IMR-90 (cell line): ENCODE results near the gene GRIN2D. TPM values are rescaled to one million over a fixed set of nuclear protein-coding genes. Genes with fewer than 3 reads are reported as not detected.

Experiments used
- ATAC-seq: fragments of 200-7000 bp; cut with Tn5 transposase; 2 replicates; pipeline ENCODE4 v1.9.1; 2020; ENCODE audit warnings: low read depth, mild to moderate bottlenecking, moderate library complexity
- BruUV-seq: library from RNA; stranded (reverse); fragments of 400-500 nt; replicated peaks from 2 replicates; lab custom pipeline; 2021; lab: Mats Ljungman, UMichigan
- CTCF ChIA-PET: fragments of 300-600 bp; formaldehyde crosslinking; extraction: SDS; loops from one replicate; lab custom pipeline; 2021; ENCODE audit warnings: antibody characterized with exemption; lab: Yijun Ruan, JAX
- POLR2A ChIA-PET: fragments of 300-600 bp; sonication (Branson Sonifier 250); formaldehyde crosslinking; loops from one replicate; lab custom pipeline; 2022; ENCODE audit warnings: antibody characterized with exemption; ENCODE audit not compliant: unreplicated experiment; lab: Charles Lee
- DNase-seq: peaks from one replicate; pipeline ENCODE4 v3.0.0; 2013
- H2AFZ ChIP-seq: replicated peaks from 2 replicates; pipeline ENCODE3; 2013; ENCODE audit warnings: low read length, mild to moderate bottlenecking; ENCODE audit not compliant: poor library complexity
- H2AK5ac ChIP-seq: 2 replicates; pipeline ENCODE4 v1.6.1; 2013; ENCODE audit warnings: low read depth, low read length, inconsistent platforms
- H2AK9ac ChIP-seq: replicated peaks from 2 replicates; pipeline ENCODE3; 2013; ENCODE audit warnings: mild to moderate bottlenecking, low read depth, low read length, moderate library complexity; ENCODE audit not compliant: poor library complexity
- H2BK120ac ChIP-seq: 2 replicates; pipeline ENCODE4 v1.6.1; 2013; ENCODE audit warnings: low read depth, low read length, inconsistent platforms
- H2BK15ac ChIP-seq: 3 replicates; pipeline ENCODE4 v1.6.1; 2013; ENCODE audit warnings: low read depth, low read length, inconsistent platforms
- H2BK20ac ChIP-seq: 2 replicates; pipeline ENCODE4 v1.6.1; 2013; ENCODE audit warnings: low read depth, mild to moderate bottlenecking, inconsistent platforms, low read length, moderate library complexity
- H2BK5ac ChIP-seq: 2 replicates; pipeline ENCODE4 v1.6.1; 2013; ENCODE audit warnings: mild to moderate bottlenecking, low read depth, low read length, inconsistent platforms; ENCODE audit not compliant: poor library complexity, severe bottlenecking
- H3K14ac ChIP-seq: replicated peaks from 2 replicates; pipeline ENCODE4 v1.6.1; 2013; ENCODE audit warnings: low read depth, low read length, inconsistent platforms
- H3K18ac ChIP-seq: 2 replicates; pipeline ENCODE4 v1.6.1; 2013; ENCODE audit warnings: low read depth, low read length, control low read depth
- H3K23ac ChIP-seq: 2 replicates; pipeline ENCODE4 v1.6.1; 2013; ENCODE audit warnings: low read depth, low read length, inconsistent platforms
- H3K27ac ChIP-seq: 2 replicates; pipeline ENCODE4 v1.5.1; 2013; ENCODE audit warnings: mild to moderate bottlenecking, control low read depth, low read length; ENCODE audit not compliant: insufficient read depth
- H3K27me3 ChIP-seq: 2 replicates; pipeline ENCODE4 v1.6.1; 2013; ENCODE audit warnings: low read length; ENCODE audit not compliant: control insufficient read depth, insufficient read depth
- H3K36me3 ChIP-seq: 2 replicates; pipeline ENCODE4 v1.6.1; 2013; ENCODE audit warnings: low read length, mixed read lengths; ENCODE audit not compliant: control insufficient read depth, insufficient read depth
- H3K4ac ChIP-seq: 2 replicates; pipeline ENCODE4 v1.6.1; 2013; ENCODE audit warnings: low read depth, low read length, inconsistent platforms
- H3K4me1 ChIP-seq: 2 replicates; pipeline ENCODE4 v1.6.1; 2013; ENCODE audit warnings: low read length, mixed read lengths; ENCODE audit not compliant: control insufficient read depth, insufficient read depth
- H3K4me2 ChIP-seq: 2 replicates; pipeline ENCODE4 v1.6.1; 2013; ENCODE audit warnings: low read depth, mild to moderate bottlenecking, control low read depth, low read length, moderate library complexity
- H3K4me3 ChIP-seq: 2 replicates; pipeline ENCODE4 v1.5.1; 2013; ENCODE audit warnings: low read depth, mild to moderate bottlenecking, control low read depth, low read length, moderate library complexity; ENCODE audit not compliant: insufficient read depth
- H3K56ac ChIP-seq: 2 replicates; pipeline ENCODE4 v1.6.1; 2013; ENCODE audit warnings: low read length, inconsistent platforms; ENCODE audit not compliant: insufficient read depth; ENCODE audit errors: extremely low read depth
- H3K79me1 ChIP-seq, 2 experiments: 2 replicates each; pipeline ENCODE4 v1.6.1; 2013; ENCODE audit warnings: low read length in 2 of 2, inconsistent platforms in 1 of 2, low read depth in 1 of 2
- H3K9ac ChIP-seq: 2 replicates; pipeline ENCODE4 v1.6.1; 2013; ENCODE audit warnings: low read depth, low read length, control low read depth
- H3K9me1 ChIP-seq: 2 replicates; pipeline ENCODE4 v1.6.1; 2013; ENCODE audit warnings: low read length, inconsistent platforms; ENCODE audit not compliant: insufficient read depth
- H3K9me3 ChIP-seq: 2 replicates; pipeline ENCODE4 v1.6.1; 2013; ENCODE audit warnings: low read length; ENCODE audit not compliant: control insufficient read depth, insufficient read depth
- H4K20me1 ChIP-seq: 2 replicates; pipeline ENCODE4 v1.6.1; 2013; ENCODE audit warnings: low read length, inconsistent platforms; ENCODE audit not compliant: insufficient read depth
- H4K5ac ChIP-seq: 2 replicates; pipeline ENCODE4 v1.6.1; 2013; ENCODE audit warnings: mild to moderate bottlenecking, low read depth, low read length, control low read depth
- H4K8ac ChIP-seq, 2 experiments: 2 replicates each; pipeline ENCODE4 v1.6.1; 2013; ENCODE audit warnings: low read depth in 2 of 2, low read length in 2 of 2, control low read depth in 1 of 2, inconsistent platforms in 1 of 2
- H4K91ac ChIP-seq: 2 replicates; pipeline ENCODE4 v1.6.1; 2013; ENCODE audit warnings: low read depth, low read length, inconsistent platforms; ENCODE audit not compliant: insufficient read depth
- CHD1 ChIP-seq: IDR thresholded peaks from 2 replicates; pipeline ENCODE4 v1.6.1; 2012; ENCODE audit warnings: low read depth, low read length, improper control_type of control experiment
- MAZ ChIP-seq: IDR thresholded peaks from 2 replicates; pipeline ENCODE4 v1.6.1; 2012; ENCODE audit warnings: low read depth, mild to moderate bottlenecking, low read length, improper control_type of control experiment, moderate library complexity, borderline replicate concordance
- NFE2L2 ChIP-seq: fragments of 150-350 bp; IDR thresholded peaks from 2 replicates; pipeline ENCODE4 v1.6.1; 2016; ENCODE audit warnings: low read depth, mild to moderate bottlenecking, low read length
- POLR2A ChIP-seq: IDR thresholded peaks from 2 replicates; pipeline ENCODE4 v1.6.1; 2012; ENCODE audit warnings: mild to moderate bottlenecking, low read depth, low read length
- RAD21 ChIP-seq: IDR thresholded peaks from 2 replicates; pipeline ENCODE4 v1.6.1; 2012; ENCODE audit warnings: low read length, improper control_type of control experiment
- RCOR1 ChIP-seq: IDR thresholded peaks from 2 replicates; pipeline ENCODE4 v1.6.1; 2012; ENCODE audit warnings: mild to moderate bottlenecking, low read length, improper control_type of control experiment; ENCODE audit not compliant: insufficient replicate concordance
- RFX5 ChIP-seq: IDR thresholded peaks from 2 replicates; pipeline ENCODE4 v1.8.0; 2012; ENCODE audit warnings: low read depth, mild to moderate bottlenecking, low read length, moderate library complexity
- SMC3 ChIP-seq: fragments of 150-350 bp; IDR thresholded peaks from 2 replicates; pipeline ENCODE4 v1.6.1; 2016; ENCODE audit warnings: low read depth, mild to moderate bottlenecking, antibody characterized with exemption, low read length, moderate library complexity
- WGBS, 2 experiments: methylation state at CpG; one replicate each; pipeline versions ENCODE4 v1.1.5 to v1.1.7; 2013; ENCODE audit warnings: missing lambda C conversion rate in 2 of 2; ENCODE audit not compliant: insufficient read length in 1 of 2; ENCODE audit errors: extremely low coverage in 2 of 2; 5-methylcytosine and 5-hydroxymethylcytosine counted together
- dilution Hi-C: fragments of 300-500 bp; cut with HindIII; formaldehyde crosslinking; loops from one replicate; pipeline ENCODE4 v1.14.3; 2018; ENCODE audit warnings: low sequenced_read_pairs; ENCODE audit not compliant: unreplicated experiment
- in situ Hi-C: fragments of 300-500 bp; cut with MboI; formaldehyde crosslinking; loops from 3 replicates; pipeline ENCODE4 v1.14.3; 2019; ENCODE audit warnings: low sequenced_read_pairs, inconsistent platforms, mixed read lengths
- intact Hi-C: fragments of 100-400 bp; cut with micrococcal nuclease; formaldehyde crosslinking; loops from 2 replicates; pipeline ENCODE4 v1.10.0; 2022
- polyA plus RNA-seq, 3 experiments: library from polyadenylated mRNA; depleted of rRNA; stranded (reverse); fragments of >200 nt; gene quantifications; 2 replicates each; pipeline ENCODE4 v1.2.3, GENCODE V29; 2012; ENCODE audit warnings: low replicate concordance in 1 of 3
- total RNA-seq: library from RNA; depleted of rRNA; stranded (reverse); fragments of >200 nt; gene quantifications from 2 replicates; pipeline ENCODE4 v1.2.3, GENCODE V29; 2012
- TF ChIP-seq, protein P1 (sequence below): conservative IDR thresholded peaks from 2 replicates; pipeline ENCODE4 v1.5.1; 2012; ENCODE audit warnings: mild to moderate bottlenecking, low read depth, low read length, improper control_type of control experiment
- TF ChIP-seq, protein P2 (sequence below): fragments of 150-350 bp; IDR thresholded peaks from 2 replicates; pipeline ENCODE4 v1.6.1; 2016; ENCODE audit warnings: low read depth, mild to moderate bottlenecking, low read length, moderate library complexity, borderline replicate concordance

GRIN2D gene
- total and polyA plus RNA-seq, 2 of the 4 experiments (the other 2 are of a cell fraction), result under 0.01 to 0.24 TPM

DNA sequence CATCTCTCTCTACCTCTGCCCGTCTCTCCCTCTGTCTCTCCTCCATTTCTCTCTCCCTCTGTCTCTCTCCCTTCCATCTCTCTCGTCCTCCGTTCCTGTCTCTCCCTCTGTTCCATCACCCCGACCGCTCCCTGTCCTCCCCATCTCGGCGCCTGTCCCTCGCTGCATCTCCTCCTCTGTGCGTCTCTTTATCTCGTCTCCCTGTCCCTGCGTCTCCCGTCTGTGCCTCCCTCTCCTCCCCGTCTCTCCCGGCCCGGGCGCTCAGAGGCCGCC, 4.6 kb downstream of the GRIN2D start:
- Histone ChIP-seq H3K14ac (peak overlapping the region; percentile 37), H3K27me3 (peaks cover 50% of the 10 kb centered on the region), H4K5ac (peak overlapping the region; percentile 30), H3K4me1 (peaks cover 4% of the 10 kb centered on the region; the same call in 1 of the 2 replicates), H3K27ac (no peak overlapping the region), H3K18ac (no peak overlapping the region), H3K23ac (peak overlapping the region; percentile 84), H3K36me3 (no peaks in the 10 kb centered on the region), H2AFZ (peak overlapping the region; percentile 90), H2AK9ac (peak overlapping the region; percentile 78), H3K56ac (no peak overlapping the region), H3K4ac (peak overlapping the region; percentile 83), H2BK5ac (no peak overlapping the region), H4K91ac (0 out of 2 replicates have a peak overlapping the region, but pooled peaks have one; percentile 23), H2BK15ac (no peak overlapping the region), H3K9me1 (peaks cover 3% of the 10 kb centered on the region; the same call in 1 of the 2 replicates), H3K9ac (peak overlapping the region; percentile 42; the same call in 1 of the 2 replicates), H3K4me2 (peak overlapping the region; percentile 64), H3K4me3 (peak overlapping the region; percentile 26), H4K20me1 (no peaks in the 10 kb centered on the region; the same call in 1 of the 2 replicates), H2BK20ac (no peak overlapping the region), H3K79me1 (no peaks in the 10 kb centered on the region), H3K9me3 (no peaks in the 10 kb centered on the region), H4K8ac (peak overlapping the region; percentile 18 to 79; a peak in 3 of 4 replicates), H2AK5ac (peak overlapping the region; percentile 82; the same call in 1 of the 2 replicates), H2BK120ac (peak overlapping the region; percentile 34; the same call in 1 of the 2 replicates)
- no peak for ATAC-seq
- intact Hi-C loops (loop anchor here (10.0 kb wide), 1 partner anchor 73 kb away; the partner anchor contains the start of gene EMP3), in situ Hi-C loops (no loop called here), dilution Hi-C loops (no loop called here)
- no TSS peak for BruUV-seq
- no peak for DNase-seq
- ChIA-PET CTCF (no interaction called here), POLR2A (no interaction called here)
- TF ChIP-seq POLR2A, result no peak
- TF ChIP-seq RCOR1, result no peak
- TF ChIP-seq MAZ, result no peak
- TF ChIP-seq, protein P1, sequence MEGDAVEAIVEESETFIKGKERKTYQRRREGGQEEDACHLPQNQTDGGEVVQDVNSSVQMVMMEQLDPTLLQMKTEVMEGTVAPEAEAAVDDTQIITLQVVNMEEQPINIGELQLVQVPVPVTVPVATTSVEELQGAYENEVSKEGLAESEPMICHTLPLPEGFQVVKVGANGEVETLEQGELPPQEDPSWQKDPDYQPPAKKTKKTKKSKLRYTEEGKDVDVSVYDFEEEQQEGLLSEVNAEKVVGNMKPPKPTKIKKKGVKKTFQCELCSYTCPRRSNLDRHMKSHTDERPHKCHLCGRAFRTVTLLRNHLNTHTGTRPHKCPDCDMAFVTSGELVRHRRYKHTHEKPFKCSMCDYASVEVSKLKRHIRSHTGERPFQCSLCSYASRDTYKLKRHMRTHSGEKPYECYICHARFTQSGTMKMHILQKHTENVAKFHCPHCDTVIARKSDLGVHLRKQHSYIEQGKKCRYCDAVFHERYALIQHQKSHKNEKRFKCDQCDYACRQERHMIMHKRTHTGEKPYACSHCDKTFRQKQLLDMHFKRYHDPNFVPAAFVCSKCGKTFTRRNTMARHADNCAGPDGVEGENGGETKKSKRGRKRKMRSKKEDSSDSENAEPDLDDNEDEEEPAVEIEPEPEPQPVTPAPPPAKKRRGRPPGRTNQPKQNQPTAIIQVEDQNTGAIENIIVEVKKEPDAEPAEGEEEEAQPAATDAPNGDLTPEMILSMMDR, result no peak
- TF ChIP-seq SMC3, result no peak
- TF ChIP-seq CHD1, result no peak
- TF ChIP-seq, protein P2, sequence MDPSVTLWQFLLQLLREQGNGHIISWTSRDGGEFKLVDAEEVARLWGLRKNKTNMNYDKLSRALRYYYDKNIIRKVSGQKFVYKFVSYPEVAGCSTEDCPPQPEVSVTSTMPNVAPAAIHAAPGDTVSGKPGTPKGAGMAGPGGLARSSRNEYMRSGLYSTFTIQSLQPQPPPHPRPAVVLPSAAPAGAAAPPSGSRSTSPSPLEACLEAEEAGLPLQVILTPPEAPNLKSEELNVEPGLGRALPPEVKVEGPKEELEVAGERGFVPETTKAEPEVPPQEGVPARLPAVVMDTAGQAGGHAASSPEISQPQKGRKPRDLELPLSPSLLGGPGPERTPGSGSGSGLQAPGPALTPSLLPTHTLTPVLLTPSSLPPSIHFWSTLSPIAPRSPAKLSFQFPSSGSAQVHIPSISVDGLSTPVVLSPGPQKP, result no peak
- TF ChIP-seq RFX5, result no peak
- no peak for TF ChIP-seq RAD21
- no peak for TF ChIP-seq NFE2L2
- 33% methylated on average over 1 of the region's 17 CpGs; no CpG with 5 or more reads in 1 of the 2 experiments for WGBS, 2 experiments
